ENCODE results near the gene TTC33.
"Not testable (repeated sequence)": the region's sequence is repeated elsewhere in the genome, so short reads cannot be mapped to it uniquely, and the experiment has no call there.

Gene TTC33, protein sequence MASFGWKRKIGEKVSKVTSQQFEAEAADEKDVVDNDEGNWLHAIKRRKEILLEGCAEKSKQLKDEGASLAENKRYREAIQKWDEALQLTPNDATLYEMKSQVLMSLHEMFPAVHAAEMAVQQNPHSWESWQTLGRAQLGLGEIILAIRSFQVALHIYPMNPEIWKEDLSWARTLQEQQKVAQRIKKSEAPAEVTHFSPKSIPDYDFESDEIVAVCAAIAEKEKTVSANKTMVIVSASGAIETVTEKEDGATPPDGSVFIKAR

DNA sequence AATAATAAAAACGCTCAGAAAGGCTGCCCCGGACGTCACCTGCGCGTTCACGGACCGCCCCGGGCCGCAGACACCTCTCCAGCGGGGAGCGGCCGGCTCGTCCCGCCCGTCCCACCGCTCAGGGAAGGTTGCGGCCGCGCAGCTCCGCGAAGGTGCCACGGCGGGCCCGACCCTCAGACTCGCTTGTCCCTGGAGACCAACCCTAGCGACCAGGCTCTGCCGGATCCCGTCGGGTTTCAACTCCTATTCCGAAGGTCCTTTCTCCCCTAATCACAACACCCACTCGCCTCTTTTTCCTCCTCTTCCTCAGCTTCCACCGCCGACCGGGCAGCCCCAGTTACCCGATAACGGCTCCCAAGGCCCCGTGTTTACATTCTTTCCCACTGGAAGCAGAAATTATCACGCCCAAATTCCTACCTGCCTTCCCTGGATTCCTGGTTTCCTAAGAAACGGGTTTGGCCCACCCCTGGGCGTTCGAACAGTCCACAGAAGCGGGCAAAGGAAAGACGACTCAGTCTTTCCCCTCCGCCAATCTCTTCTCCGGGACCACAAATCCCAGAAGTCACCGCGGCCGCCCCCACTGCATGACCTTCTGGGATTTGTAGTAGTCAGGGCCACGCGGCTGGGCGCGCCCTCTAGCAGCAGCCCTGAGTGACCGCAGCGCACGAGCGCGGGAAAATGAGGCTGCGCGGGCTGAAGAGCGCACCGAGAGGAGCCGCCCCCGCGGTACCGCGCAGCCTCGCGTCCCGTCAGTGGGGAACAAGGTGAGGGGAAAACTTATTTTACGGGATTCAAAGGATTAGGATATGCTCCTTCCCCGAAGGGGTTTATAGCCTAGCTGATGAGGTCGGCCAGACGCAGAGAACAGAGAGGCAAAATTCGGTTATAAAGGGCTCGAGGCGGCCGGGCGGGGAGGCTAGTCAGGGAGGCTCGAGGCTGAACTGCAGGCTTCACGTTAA is at the start of gene TTC33:
TSS of gene TTC33 (minus strand) at position 555 of the 959 bp plus-strand sequence. CDS start 8,943 bp downstream, outside the sequence.
- in situ Hi-C loops (cut with MboI; ENCODE audit: low pct_unique_long_range_greater_than_20kb, low sequenced_read_pairs) = loop anchor here (25.0 kb wide), 1 partner anchor 107 kb away; no protein-coding TSS in a partner anchor
- peak; percentile 96 for DNase-seq

DNA sequence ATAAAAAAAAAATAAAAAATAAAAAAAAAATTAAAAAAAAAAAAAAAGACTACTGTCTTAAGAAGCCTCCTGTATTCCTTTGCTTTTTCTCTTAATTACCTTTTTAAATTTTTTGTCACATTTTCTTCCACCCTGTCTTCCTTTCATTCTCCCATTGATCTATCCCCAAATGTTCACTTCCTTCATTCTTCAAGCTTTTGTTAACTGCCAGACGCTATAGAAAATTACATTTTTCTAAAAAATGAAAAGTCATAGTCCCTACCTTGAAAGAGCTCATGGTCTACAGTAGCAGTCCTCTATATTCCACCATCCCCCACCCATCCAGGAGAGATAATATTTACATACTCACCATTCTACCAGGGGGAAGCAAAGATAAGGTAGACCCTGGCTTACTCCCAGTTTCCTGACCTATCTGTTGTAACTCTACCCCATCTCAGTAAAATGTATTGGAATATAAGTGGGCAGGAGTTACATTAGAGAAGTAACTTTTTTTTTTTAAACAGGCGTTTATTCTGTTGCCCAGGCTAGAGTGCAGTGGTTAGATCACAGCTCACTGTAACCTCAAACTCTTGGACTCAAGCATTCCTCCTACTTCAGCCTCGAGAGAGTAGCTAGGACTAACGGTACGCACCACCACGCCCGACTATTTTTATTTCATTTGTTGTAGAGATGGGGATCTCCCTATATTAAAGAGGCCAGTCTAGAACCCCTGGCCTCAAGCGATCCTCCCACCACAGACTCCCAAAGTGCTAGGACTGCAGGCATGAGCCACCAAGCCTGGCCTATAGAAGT is 46.2 kb upstream of the TTC33 start:
- peak; percentile 36 for DNase-seq
- in situ Hi-C loops (cut with MboI; ENCODE audit: low pct_unique_long_range_greater_than_20kb, low sequenced_read_pairs) = no loop called here

DNA sequence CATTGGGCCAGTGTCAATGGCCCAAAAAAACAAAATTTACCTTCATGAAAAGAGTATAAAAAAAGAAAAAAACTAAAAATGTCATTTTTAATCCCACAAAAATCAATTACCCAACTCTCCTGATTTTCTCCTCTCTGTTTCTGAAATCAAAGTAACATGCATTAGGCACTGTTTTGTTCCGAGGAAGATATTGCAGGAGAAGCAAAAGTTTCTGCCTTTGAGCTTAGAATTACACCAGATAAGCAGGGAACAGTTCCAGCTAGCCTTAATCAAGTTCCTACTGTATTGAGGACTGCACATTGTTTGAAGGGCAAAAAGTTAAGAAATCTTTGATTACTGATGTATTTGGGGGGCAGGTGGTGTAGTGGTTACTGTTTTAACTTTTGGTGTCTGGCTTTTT is 43.5 kb upstream of the TTC33 start:
- no peak for DNase-seq
- in situ Hi-C loops (cut with MboI; ENCODE audit: low pct_unique_long_range_greater_than_20kb, low sequenced_read_pairs) = no loop called here

DNA sequence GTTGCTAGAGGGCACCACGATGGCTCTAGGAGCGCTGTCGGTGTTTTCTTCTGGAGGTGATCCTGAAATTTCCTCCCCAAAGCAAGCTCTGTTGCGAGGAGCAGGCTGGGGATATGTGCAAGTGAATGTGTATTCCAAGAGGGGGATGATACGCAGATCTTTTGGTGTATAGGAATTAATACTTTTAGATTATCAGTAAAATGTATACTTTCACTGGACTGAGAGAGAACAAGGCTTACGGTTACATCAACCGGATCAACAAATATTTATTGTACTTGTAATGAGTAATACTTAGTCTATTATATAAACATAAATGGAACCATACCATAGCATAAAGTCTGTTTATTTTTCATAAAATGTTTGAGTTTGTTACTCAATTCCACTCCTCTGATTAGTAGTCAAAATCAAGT is 43.0 kb upstream of the TTC33 start:
- DNase-seq = no peak
- in situ Hi-C loops (cut with MboI; ENCODE audit: low pct_unique_long_range_greater_than_20kb, low sequenced_read_pairs) = no loop called here

DNA sequence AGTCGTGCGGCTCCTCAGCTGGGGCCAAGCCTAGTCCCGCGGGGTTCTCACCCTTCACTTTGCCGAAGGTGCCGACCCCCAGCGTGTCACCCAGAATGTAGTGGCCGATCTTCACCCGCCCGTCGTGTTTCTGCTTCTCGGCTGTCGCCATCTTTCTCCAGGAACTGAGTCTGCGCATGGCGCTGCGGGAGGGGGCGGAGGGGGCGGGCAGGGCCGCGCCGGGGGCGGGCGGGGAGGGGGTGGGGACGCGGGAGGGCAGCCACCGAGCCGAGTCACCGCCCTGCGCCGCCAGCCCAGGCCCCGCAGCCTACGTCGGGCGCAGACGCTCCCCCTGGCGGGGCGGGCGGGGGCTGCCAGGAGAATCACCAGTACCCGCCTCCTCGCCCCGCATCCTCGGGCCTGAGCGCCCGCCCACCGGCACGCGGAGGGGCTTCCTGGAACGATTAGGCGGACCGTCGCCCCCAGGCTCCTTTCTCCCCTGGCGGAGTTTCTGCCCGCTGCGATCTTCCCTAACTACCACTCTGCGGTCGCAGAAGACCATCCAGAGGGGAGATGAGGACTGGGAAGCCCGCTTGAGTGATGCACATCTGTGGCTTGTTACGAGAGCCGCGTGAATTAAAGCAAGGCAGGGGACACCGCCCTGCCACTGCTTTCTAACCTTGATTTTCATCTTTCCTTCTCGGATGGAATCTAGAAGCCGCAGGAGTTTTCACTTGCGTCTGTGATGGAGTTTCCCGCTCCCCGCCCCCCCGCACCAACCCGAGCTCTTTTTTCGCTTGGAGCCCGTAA is 42.4 kb upstream of the TTC33 start, which contains the start of gene PRKAA1:
TSS of gene PRKAA1 (minus strand) at position 363 of the 789 bp plus-strand sequence. CDS start at position 178, 185 bp downstream.
- peak; percentile 85 for DNase-seq
- in situ Hi-C loops (cut with MboI; ENCODE audit: low pct_unique_long_range_greater_than_20kb, low sequenced_read_pairs) = no loop called here

DNA sequence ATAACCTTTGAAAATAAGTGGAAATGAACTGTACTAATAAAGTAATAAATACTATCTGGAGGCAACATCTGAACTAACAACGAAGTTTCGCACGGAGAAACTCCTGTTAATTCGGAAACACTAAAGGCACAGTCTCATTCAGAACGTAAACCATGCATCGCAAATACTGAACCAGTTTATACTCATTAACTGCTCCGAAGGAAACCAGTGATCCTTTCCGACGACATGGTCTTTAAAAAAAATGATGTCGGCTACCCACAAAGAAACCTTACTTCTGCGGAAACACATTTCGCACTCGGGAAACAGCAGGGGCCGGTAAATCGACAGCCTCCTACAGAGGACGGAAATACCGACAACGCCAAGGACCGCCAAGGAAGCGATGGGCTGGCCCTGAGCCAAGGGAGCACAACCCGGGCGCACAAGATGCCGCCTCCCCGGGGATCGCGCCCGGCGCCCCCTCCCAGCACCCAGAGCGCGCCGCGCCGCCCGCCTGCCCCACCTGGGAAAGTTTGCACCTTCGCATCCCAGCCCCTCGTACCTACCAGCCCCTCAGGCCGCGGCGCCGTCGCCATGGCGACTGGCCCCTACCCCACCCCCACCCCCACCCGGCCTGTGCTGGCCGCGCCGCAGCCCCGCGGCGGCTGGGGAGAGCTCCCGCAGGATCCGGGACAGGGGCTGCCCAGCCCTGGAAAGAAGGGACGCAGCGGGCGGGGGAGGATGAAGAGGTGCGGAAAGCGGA is 41.7 kb upstream of the TTC33 start:
- DNase-seq = peak; percentile 81
- in situ Hi-C loops (cut with MboI; ENCODE audit: low pct_unique_long_range_greater_than_20kb, low sequenced_read_pairs) = no loop called here

DNA sequence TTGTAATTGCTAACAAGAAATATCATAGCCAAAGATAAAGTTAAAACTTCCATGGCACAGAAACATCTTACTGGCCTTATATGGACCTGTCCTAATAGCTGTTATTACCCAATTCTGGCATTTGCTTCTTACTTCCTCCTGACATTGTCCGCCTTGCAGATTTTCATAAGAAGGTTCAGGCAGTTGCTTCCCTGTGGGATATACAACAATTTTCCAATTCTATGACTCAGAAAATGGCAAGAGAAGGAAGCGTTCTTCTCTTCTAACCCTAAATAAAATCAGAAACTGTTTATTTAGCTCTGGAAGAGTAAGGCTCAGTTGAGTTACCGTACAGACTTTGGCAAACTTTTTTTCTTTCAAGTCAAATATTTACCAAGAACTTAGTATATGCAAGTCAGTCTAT is 40.7 kb upstream of the TTC33 start:
- in situ Hi-C loops (cut with MboI; ENCODE audit: low pct_unique_long_range_greater_than_20kb, low sequenced_read_pairs) = no loop called here
- DNase-seq = peak; percentile 21

DNA sequence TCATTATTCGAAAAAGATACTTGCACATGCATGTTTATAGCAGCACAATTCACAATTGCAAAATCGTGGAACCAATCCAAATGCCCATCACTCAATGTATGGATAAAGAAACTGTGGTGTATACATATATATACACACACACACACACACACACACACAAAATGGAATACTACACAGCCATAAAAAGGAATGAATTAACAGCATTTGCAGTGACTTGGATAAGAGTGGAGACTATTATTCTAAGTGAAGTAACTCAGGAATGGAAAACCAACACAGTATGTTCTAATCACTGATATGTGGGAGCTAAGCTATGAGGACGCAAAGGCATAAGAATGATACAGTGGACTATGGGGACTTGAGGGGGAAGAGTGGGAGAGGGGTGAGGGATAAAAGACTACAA is 39.1 kb upstream of the TTC33 start:
- in situ Hi-C loops (cut with MboI; ENCODE audit: low pct_unique_long_range_greater_than_20kb, low sequenced_read_pairs); DNase-seq: not testable (repeated sequence)

DNA sequence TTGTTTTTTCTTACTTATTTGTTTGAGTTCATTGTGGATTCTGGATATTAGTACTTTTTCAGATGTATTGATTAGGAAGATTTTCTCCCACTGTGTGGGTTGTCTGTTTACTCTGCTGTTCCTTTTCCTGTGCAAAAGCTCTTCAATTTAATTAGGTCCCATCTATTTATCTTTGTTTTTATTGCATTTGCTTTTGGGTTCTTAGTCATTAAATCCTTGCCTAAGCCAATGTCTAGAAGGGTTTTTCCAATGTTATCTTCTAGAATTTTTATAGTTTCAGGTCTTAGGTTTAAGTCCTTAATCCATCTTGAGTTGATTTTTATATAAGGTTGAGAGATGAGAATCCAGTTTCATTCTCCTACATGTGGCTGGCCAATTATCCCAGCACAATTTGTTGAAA is 38.6 kb upstream of the TTC33 start:
- in situ Hi-C loops (cut with MboI; ENCODE audit: low pct_unique_long_range_greater_than_20kb, low sequenced_read_pairs) = not testable (repeated sequence)

DNA sequence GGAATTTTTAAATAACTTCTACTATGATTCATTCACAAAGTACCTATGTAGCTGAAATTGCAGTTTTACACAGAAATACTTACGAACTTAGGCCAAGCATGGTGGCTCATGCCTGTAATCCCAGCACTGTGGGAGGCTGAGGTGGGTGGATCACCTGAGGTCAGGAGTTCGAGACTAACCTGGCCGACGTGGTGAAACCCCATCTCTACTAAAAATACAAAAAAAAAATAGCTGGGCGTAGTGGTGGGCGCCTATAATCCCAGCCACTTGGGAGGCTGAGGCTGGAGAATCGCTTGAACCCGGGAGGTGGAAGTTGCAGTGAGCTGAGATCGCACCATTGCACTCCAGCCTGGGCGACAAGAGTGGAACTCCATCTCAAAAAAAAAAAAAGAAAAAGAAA is 36.9 kb upstream of the TTC33 start:
- in situ Hi-C loops (cut with MboI; ENCODE audit: low pct_unique_long_range_greater_than_20kb, low sequenced_read_pairs); DNase-seq: not testable (repeated sequence)

More for the DNA sequence above, 38.6 kb upstream of the TTC33 start:
- DNase-seq = not testable (repeated sequence)

DNA sequence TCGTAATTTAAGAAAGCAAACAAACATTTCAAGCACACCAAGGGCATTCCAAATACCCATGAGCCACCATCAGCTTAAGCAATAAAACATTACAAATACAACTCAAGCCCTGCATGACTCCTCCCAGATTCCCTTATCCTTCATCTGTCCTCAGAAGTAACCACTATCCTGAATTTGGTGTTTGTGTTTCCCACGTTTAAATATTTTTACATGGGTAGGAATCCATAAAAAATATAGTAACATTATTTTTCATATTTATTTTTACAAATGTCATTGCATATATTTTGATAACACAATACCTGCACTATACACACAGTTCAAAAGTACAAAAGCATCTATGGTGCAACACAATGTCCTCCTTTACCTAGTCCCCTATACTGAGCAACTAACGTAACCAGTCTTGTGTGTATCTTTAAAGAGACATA is 36.0 kb upstream of the TTC33 start:
- in situ Hi-C loops (cut with MboI; ENCODE audit: low pct_unique_long_range_greater_than_20kb, low sequenced_read_pairs) = no loop called here
- DNase-seq = no peak

DNA sequence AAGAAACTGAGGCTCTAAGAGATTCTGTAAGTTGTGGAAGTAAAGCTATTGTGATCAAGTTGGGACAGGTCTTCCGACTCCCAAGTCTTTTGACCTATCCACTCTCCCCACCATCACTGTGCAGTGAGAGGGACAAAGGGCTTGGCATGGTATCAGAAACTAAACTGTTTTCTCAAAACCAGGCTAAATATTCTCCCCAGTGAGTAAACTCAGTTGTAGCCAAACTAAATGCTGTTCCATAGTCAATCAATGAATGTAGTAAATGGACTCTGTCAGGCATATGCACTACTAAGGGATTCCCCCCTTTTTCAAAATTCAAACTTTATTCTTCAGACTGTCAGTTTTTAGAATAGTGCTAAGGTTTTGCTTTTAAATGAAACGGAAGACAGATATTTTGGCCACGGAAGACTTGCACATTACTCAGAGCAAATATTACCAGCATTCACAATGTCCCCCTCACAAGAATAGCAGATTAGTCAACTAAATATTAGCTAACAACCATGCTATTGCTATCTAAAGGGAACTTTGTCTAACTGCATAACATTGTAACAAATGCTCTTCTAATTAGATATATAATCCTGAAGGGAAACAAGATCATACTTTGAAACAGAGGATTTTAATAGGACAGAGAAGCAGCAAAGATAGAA is 35.3 kb upstream of the TTC33 start:
- DNase-seq = no peak
- in situ Hi-C loops (cut with MboI; ENCODE audit: low pct_unique_long_range_greater_than_20kb, low sequenced_read_pairs) = no loop called here

DNA sequence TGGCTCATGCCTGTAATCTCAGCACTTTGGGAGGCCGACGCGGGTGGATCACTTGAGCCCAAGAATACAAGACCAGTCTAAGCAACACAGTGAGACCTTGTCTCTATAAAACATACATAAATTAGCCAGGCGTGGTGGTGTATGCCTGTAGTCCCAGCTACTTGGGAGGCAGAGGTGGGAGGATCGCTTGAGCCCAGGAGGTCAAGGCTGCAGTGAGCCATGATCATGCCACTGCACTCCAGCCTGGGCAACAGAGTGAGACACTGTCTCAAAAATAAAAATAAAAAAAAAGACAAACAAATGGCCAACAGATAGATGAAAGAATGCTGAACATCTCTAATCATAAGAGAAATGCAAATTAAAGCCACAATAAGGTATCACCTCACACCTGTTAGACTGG is 33.2 kb upstream of the TTC33 start:
- DNase-seq; in situ Hi-C loops (cut with MboI; ENCODE audit: low pct_unique_long_range_greater_than_20kb, low sequenced_read_pairs): not testable (repeated sequence)

DNA sequence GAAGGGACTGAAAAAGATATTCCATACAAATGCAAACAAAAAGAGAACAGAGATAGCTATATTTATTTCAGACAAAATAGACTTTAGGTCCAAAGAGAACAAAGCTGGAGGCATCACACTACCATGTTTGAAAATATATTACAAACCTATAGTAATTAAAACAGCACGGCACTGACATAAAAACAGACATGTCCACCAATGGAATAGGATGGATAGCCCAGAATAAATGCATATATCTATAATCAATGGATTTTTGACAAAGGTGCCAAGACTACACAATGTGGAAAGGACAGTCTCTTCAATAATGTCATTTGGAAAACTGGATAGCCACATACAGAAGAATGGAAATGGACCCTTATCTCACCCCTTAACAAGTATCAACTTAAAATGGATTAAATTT is 32.2 kb upstream of the TTC33 start:
- in situ Hi-C loops (cut with MboI; ENCODE audit: low pct_unique_long_range_greater_than_20kb, low sequenced_read_pairs) = no loop called here
- DNase-seq = no peak

DNA sequence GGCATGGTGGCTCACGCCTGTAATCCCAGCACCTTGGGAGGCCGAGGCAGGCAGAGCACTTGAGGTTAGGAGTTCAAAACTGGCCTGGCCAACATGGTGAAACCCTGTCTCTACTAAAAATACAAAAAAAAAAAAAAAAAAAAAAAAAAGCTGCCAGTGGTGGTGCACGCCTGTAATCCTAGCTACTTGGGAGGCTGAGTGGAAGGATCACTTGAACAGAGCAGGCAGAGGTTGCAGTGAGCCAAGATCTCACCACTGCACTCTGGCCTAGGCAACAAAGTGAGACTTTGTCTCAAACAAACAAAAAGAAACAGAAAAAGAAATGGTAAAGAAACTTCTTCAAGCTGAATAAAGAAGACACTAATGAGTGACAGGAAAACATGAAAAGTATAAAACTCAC is 30.9 kb upstream of the TTC33 start:
- in situ Hi-C loops (cut with MboI; ENCODE audit: low pct_unique_long_range_greater_than_20kb, low sequenced_read_pairs); DNase-seq: not testable (repeated sequence)

DNA sequence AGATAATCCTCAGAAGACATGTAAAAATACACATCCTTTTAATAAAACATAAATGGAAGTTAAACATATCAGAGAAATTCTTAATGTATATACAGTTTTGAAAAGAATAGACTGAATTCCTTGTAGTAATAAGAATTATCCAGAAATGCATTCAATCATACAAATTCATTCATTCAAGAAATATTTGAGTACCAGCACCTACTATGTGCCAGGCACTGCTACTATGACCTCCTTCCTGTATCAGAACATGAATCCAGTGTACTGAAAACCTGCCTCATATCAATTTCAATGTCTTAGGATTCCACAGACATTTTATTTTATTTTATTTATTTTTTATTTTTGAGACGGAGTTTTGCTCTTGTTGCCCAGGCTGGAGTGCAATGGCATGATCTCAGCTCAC is 29.2 kb upstream of the TTC33 start:
- no peak for DNase-seq
- in situ Hi-C loops (cut with MboI; ENCODE audit: low pct_unique_long_range_greater_than_20kb, low sequenced_read_pairs) = no loop called here

DNA sequence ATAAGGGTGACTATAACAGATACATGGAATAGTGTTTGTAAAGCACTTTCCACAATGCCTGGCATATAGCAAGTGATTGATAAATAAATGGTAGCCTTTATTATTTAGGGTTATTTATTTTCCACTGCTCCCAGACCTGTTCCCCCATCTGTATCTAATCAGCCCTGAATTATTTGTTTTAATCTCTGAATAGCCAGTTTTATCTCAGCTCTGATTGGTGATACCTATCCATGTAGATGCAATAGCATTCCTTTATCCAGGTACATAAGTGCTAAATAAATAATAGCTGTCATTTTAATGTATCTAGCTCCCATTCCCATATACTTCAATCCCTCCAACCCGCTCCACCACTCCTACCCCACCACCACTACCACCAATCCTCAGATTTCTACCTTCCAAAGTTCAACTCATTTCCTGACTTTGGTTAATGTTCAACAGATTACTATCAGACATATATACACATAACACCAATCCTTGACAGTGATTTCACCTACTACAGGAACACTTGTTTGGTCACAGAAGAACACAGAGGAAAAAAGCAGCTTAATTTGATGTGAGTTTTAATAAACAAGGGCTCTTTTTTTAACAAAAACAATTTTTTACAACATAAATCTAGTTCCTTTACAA is 28.4 kb upstream of the TTC33 start:
- DNase-seq = no peak
- in situ Hi-C loops (cut with MboI; ENCODE audit: low pct_unique_long_range_greater_than_20kb, low sequenced_read_pairs) = no loop called here
